ENCODE results near the gene CHP1.
"Not testable (repeated sequence)": the region's sequence is repeated elsewhere in the genome, so short reads cannot be mapped to it uniquely, and the experiment has no call there.

CHP1 gene

DNA sequence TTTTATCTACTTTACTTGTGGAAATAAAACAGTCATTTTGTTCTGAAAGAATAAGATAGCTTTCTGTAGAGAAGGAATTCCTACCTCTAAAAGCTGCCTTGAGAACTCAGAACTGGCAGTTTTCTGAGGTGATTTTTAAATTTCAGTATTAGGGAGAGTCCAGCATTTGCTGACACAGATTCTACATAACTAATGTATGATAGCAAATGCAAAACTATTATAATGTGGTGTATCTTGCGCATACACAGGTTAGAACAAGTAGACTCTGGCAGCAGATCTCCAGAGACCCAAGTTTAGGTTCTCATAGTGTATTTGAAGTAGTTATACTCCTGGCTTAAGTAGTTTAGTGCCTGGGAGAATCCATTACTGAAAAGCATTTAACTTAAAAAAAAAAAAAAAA is 70.5 kb downstream of the CHP1 start:
- no peak for DNase-seq

DNA sequence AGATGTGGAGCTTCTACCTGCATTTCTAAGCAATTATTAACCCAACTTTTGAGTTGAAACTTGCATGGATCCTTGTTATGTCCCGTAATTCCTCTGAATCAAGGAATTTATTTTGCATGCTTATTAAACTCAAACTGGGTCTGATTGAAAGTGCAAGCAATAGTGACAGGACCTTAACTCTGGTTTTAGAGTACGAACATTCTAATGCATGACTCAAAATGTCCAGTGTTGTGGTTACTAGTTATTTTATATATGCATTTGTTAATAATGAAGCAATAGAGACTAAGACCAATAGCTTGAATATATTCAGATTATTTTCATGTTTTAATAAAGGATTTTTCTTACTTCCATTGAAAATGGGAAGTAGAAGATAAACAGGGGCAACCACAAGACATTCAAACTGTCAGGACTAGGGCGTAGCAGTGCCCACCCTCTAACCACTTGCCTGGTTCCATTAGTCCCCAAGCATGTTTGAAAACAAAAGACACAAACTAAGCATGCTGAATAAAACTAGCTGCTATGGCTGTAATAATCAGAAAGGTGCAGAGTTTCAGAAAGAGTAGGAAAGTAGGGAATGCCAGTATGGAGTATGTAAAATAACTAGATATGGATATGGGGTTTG is 73.2 kb downstream of the CHP1 start:
- DNase-seq, result no peak

DNA sequence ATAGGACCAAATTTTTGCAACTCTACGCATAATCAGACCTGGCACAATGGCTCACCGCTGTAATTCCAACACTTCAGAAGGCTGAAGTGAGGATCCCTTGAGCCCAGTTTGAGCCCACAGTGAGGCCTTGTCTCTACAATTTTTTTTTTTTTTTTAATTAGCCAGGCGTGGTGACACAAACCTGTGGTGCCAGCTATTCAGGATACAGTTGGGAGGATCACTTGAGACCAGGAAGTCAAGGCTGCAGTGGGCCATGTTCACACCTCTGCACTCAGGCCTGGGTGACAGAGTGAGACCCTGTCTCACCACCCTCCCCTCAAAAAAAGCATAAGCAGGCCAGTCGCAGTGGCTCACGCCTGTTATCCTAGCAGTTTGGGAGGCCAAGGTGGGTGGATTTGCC is 76.6 kb downstream of the CHP1 start:
- DNase-seq, result no peak

DNA sequence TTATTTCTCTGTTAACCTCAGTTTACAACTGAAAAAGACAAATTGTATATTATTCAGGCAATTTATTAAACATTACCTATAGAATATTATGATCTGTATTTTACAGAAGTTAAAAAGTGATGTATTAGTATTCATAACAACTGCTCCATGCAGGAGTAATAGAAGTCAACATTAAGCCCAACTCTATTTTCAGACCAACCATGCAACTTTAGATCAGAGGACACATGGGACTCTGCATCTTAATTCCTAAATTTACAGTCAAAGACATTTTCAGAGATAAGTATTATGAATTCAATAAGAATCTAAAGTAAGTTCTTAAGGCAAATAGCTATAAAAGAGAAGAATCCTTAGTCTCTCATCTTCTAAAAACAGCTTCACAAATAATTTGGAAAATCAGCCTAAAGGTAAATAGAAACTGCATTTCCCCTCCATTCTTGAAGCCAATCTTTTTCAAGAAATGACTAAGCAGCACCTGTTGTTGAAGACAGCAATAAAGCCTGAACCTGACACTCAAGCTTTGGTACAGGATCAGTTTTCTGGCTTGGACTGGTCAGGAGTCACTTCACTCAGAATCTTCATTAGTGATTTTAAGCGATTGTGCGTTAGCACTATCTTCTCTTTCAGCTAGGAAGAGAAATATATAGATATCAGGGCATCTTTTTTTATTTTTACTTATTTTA is 78.3 kb downstream of the CHP1 start:
- DNase-seq, result no peak

DNA sequence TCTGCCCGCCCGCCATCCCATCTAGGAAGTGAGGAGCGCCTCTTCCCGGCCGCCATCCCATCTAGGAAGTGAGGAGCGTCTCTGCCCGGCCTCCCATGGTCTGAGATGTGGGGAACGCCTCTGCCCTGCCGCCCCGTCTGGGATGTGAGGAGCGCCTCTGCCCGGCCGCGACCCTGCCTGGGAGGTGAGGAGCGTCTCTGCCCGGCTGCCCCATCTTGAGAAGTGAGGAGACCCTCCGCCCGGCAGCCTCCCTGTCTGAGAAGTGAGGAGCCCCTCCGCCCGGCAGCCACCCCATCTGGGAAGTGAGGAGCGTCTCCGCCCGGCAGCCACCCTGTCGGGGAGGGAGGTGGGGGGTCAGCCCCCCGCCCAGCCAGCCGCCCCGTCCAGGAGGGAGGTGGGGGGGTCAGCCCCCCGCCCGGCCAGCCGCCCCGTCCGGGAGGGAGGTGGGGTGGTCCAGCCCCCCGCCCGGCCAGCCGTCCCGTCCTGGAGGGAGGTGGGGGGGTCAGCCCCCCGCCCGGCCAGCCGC is 89.8 kb downstream of the CHP1 start:
- not testable (repeated sequence) for DNase-seq

DNA sequence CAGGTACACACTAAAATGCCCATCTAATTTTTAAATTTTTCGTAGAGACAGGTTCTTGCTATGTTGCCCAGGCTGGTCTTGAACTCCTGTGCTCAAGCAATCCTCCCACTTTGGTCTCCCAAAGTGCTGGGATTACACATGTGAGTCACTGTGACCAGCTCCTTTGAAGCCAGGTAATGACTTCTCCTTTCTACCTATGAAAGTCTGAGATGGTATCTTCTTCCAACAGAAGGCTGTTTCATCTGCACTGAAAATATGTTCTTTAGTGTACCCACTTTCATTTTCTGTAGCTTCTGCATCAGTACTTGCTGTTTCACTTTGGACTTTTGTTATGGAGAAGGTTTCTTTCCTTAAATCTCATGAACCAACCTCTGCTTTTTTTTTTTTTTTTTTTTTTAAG is 92.5 kb downstream of the CHP1 start:
- DNase-seq, result no peak

DNA sequence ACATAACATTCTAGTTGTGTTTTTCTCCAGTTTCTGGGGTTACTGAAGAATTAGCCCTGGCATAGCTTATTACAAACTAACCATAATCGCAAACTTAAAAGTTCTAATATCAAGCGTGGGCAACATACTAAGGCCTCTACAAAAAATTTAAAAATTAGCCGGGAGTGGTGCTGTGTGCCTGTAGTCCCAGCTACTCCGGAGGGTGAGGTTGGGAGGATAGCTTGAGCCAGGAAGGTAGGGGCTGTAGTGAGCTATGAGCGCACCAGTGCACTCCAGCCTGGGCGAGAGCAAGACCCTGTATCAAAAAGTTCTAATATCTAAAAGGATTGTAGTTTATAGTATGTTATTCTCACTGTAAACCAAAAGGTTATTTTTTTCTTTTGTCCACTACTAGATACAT is 100.2 kb downstream of the CHP1 start:
- DNase-seq, result no peak
